B cell (primary cell): Measurements from ENCODE around the gene CFAP221. TPM values are rescaled to one million over a fixed set of nuclear protein-coding genes. Genes with fewer than 3 reads are reported as not detected.

ENCODE experiments used
- ATAC-seq: fragments of 200-7000 bp; cut with Tn5 transposase; one replicate; pipeline ENCODE4 v1.10.0; 2021; ENCODE audit warnings: low read depth, mild to moderate bottlenecking, moderate number of reproducible peaks, moderate library complexity
- CTCF ChIA-PET: fragments of 350-600 bp; sonication (Branson Sonifier 250); formaldehyde crosslinking; loops from one replicate; lab custom pipeline; 2021; ENCODE audit warnings: antibody characterized with exemption, inconsistent platforms; lab: Charles Lee
- POLR2A ChIA-PET: fragments of 350-600 bp; sonication (Branson Sonifier 250); formaldehyde crosslinking; loops from one replicate; lab custom pipeline; 2021; ENCODE audit warnings: antibody characterized with exemption; lab: Charles Lee
- DNase-seq: peaks from one replicate; pipeline ENCODE4 v3.0.0; 2013
- H2AFZ ChIP-seq: 2 replicates; pipeline ENCODE4 v1.6.1; 2012; ENCODE audit warnings: mild to moderate bottlenecking, low read depth, low read length; ENCODE audit not compliant: insufficient read depth, poor library complexity, severe bottlenecking
- H3K27ac ChIP-seq, 2 donors: 1 replicate in 1 of 2; 2 replicates in 1 of 2; pipeline ENCODE4 v1.5.1; 2012 to 2013; ENCODE audit warnings: low read length in 2 of 2, mild to moderate bottlenecking in 2 of 2, moderate library complexity in 1 of 2
- H3K27me3 ChIP-seq, 4 experiments: fragments of 200-600 bp in 1 of 4; sonication (generic) in 1 of 4; replicated peaks in 1 of 4; 1 replicate in 2 of 4; 2 replicates in 2 of 4; pipeline versions ENCODE4 v1.6.1 to v1.7.0; 2013 to 2016; ENCODE audit warnings: low read length in 3 of 4, mild to moderate bottlenecking in 2 of 4, mixed read lengths in 1 of 4, moderate library complexity in 1 of 4; ENCODE audit not compliant: insufficient read depth in 4 of 4, control insufficient read depth in 3 of 4; ENCODE audit errors: control extremely low read depth in 1 of 4
- H3K36me3 ChIP-seq, 2 experiments: replicated peaks in 1 of 2; 1 replicate in 1 of 2; 2 replicates in 1 of 2; pipeline versions ENCODE4 v1.6.1 to v1.7.1; 2013; ENCODE audit warnings: low read length in 1 of 2; ENCODE audit not compliant: insufficient read depth in 2 of 2, control insufficient read depth in 1 of 2; ENCODE audit errors: control extremely low read depth in 1 of 2, extremely low read depth in 1 of 2
- H3K4me1 ChIP-seq, 2 donors: fragments of 200-600 bp in 1 of 2; sonication (generic) in 1 of 2; 1 replicate in 1 of 2; 2 replicates in 1 of 2; pipeline versions ENCODE4 v1.5.1 to v1.6.1; 2013 to 2017; ENCODE audit warnings: low read length in 2 of 2; ENCODE audit not compliant: control insufficient read depth in 2 of 2, insufficient read depth in 2 of 2
- H3K4me2 ChIP-seq: replicated peaks from 2 replicates; pipeline ENCODE3; 2012; ENCODE audit warnings: mild to moderate bottlenecking, low read depth, low read length; ENCODE audit not compliant: poor library complexity, severe bottlenecking
- H3K4me3 ChIP-seq, 5 experiments: fragments of 200-600 bp in 1 of 5; sonication (generic) in 1 of 5; 1 replicate in 3 of 5; 2 replicates in 2 of 5; pipeline versions ENCODE4 v1.5.1 to v1.7.0; 2011 to 2016; ENCODE audit warnings: low read length in 4 of 5, mild to moderate bottlenecking in 4 of 5, low read depth in 2 of 5, control low read depth in 1 of 5, moderate library complexity in 1 of 5; ENCODE audit not compliant: insufficient read depth in 1 of 5; ENCODE audit errors: control extremely low read depth in 1 of 5, extremely low read depth in 1 of 5
- H3K79me2 ChIP-seq: fragments of 200-600 bp; sonication (generic); one replicate; pipeline ENCODE4 v1.6.0; 2016; ENCODE audit warnings: low read length; ENCODE audit not compliant: control insufficient read depth, insufficient read depth
- H3K9ac ChIP-seq: fragments of 200-600 bp; sonication (generic); 2 replicates; pipeline ENCODE4 v1.6.1; 2017; ENCODE audit warnings: mild to moderate bottlenecking, low read length, moderate library complexity
- H3K9me3 ChIP-seq, 3 donors: one replicate each; pipeline versions ENCODE4 v1.6.1 to v1.7.1; 2013; ENCODE audit warnings: low read length in 2 of 3; ENCODE audit not compliant: control insufficient read depth in 2 of 3, insufficient read depth in 1 of 3; ENCODE audit errors: control extremely low read depth in 1 of 3
- H4K20me1 ChIP-seq: 2 replicates; pipeline ENCODE4 v1.6.0; 2012; ENCODE audit warnings: mild to moderate bottlenecking, low read length; ENCODE audit not compliant: insufficient read depth, control insufficient read depth, poor library complexity, severe bottlenecking
- H3K27ac Mint-ChIP-seq: one replicate; pipeline ENCODE4 v1.8.0; 2021; ENCODE audit warnings: mixed read lengths
- H3K27me3 Mint-ChIP-seq: one replicate; pipeline ENCODE4 v1.8.0; 2021; ENCODE audit warnings: mixed read lengths
- H3K4me1 Mint-ChIP-seq: one replicate; pipeline ENCODE4 v1.8.0; 2021; ENCODE audit warnings: mixed read lengths
- H3K4me3 Mint-ChIP-seq: one replicate; pipeline ENCODE4 v1.8.0; 2021; ENCODE audit warnings: mixed read lengths
- H3K9me3 Mint-ChIP-seq: one replicate; pipeline ENCODE4 v1.8.0; 2022; ENCODE audit warnings: mixed read lengths; ENCODE audit not compliant: insufficient read depth
- CTCF ChIP-seq: fragments of 200-600 bp; IDR thresholded peaks from one replicate; pipeline ENCODE4 v1.8.0; 2022; ENCODE audit warnings: antibody characterized with exemption, mild to moderate bottlenecking
- EZH2 ChIP-seq: IDR thresholded peaks from 2 replicates; pipeline ENCODE4 v1.6.1; 2012; ENCODE audit warnings: borderline replicate concordance, low read depth, mild to moderate bottlenecking, moderate library complexity, low read length; ENCODE audit not compliant: insufficient read depth, poor library complexity, severe bottlenecking
- WGBS: methylation state at CpG from one replicate; pipeline ENCODE4 v1.1.5; 2013; ENCODE audit warnings: missing lambda C conversion rate; ENCODE audit not compliant: insufficient coverage; 5-methylcytosine and 5-hydroxymethylcytosine counted together
- intact Hi-C: fragments of 100-400 bp; cut with micrococcal nuclease; formaldehyde crosslinking; loops from one replicate; pipeline ENCODE4 v1.10.0; 2022
- polyA plus RNA-seq: library from polyadenylated mRNA; depleted of rRNA; stranded (reverse); fragments of >200 nt; gene quantifications from 2 replicates; pipeline ENCODE4 v1.2.3, GENCODE V29; 2012
- total RNA-seq, 2 donors: library from RNA; stranded (reverse); fragments of 120-200 nt in 1 of 2; gene quantifications; 1 replicate in 1 of 2; 2 replicates in 1 of 2; pipeline versions ENCODE4 v1.2.3 to v1.2.4, GENCODE V29; 2013 to 2022

The CFAP221 gene
- total and polyA plus RNA-seq, 2 donors (not counting 1 experiment from before 2014, with no cell fraction given), result not detected

- POLR2A ChIA-PET, result no interaction called here
- H3K9me3 Mint-ChIP-seq, result no peaks in the 10 kb centered on the region
- WGBS, result no CpG with 5 or more reads among the region's 2 CpGs
Observed at GRCh38 chr2:119527999-119528398, 16.2 kb upstream of the CFAP221 start.

GRCh38 chr2:119531292-119531691 is 13.0 kb upstream of the CFAP221 start:
- no peaks in the 10 kb centered on the region for H3K4me1 ChIP-seq
- Mint-ChIP-seq H3K27me3 (peaks cover 28% of the 10 kb centered on the region), H3K9me3 (peaks cover 2% of the 10 kb centered on the region), H3K4me1 (no peaks in the 10 kb centered on the region), H3K4me3 (no peak overlapping the region), H3K27ac (no peak overlapping the region)
- H3K27ac ChIP-seq, result no peak overlapping the region
- no peak for DNase-seq
- intact Hi-C loops, result no loop called here
- POLR2A ChIA-PET, result no interaction called here
- H3K27me3 ChIP-seq, result peaks cover 0 to 6% (median 2%) of the 10 kb centered on the region in 4 experiments
- CTCF ChIA-PET, result no interaction called here
- WGBS, result no CpG with 5 or more reads among the region's 3 CpGs
- no peak for ATAC-seq
- H4K20me1 ChIP-seq, result no peaks in the 10 kb centered on the region
- H3K9me3 ChIP-seq, result peaks cover 3 to 17% (median 12%) of the 10 kb centered on the region in 3 donors
- H3K79me2 ChIP-seq, result no peaks in the 10 kb centered on the region
- H3K4me3 ChIP-seq, result no peak overlapping the region
- H3K36me3 ChIP-seq, result no peaks in the 10 kb centered on the region
- no peak for TF ChIP-seq CTCF
- no peak for TF ChIP-seq EZH2
- H2AFZ ChIP-seq, result no peak overlapping the region
- H3K4me2 ChIP-seq, result no peak overlapping the region
- H3K9ac ChIP-seq, result no peak overlapping the region

More at GRCh38 chr2:119527999-119528398, 16.2 kb upstream of the CFAP221 start:
- H3K9me3 ChIP-seq, result peaks cover 2 to 4% (median 3%) of the 10 kb centered on the region in 3 donors
- no peak overlapping the region for H3K27ac Mint-ChIP-seq
- CTCF ChIA-PET, result no interaction called here
- no peak overlapping the region for H2AFZ ChIP-seq
- DNase-seq, result no peak
- no peaks in the 10 kb centered on the region for H3K36me3 ChIP-seq
- peaks cover 0 to 29% (median 9%) of the 10 kb centered on the region in 4 experiments for H3K27me3 ChIP-seq
- peaks cover 48% of the 10 kb centered on the region for H3K27me3 Mint-ChIP-seq
- no peak overlapping the region for H3K4me3 ChIP-seq
- H3K79me2 ChIP-seq, result no peaks in the 10 kb centered on the region
- no peak overlapping the region for H3K4me2 ChIP-seq
- no peak for TF ChIP-seq EZH2
- no peak for TF ChIP-seq CTCF
- intact Hi-C loops, result no loop called here
- H3K9ac ChIP-seq, result no peak overlapping the region
- no peak for ATAC-seq
- no peaks in the 10 kb centered on the region for H3K4me1 Mint-ChIP-seq
- H3K4me1 ChIP-seq, result no peaks in the 10 kb centered on the region
- no peaks in the 10 kb centered on the region for H4K20me1 ChIP-seq
- no peak overlapping the region for H3K27ac ChIP-seq
- H3K4me3 Mint-ChIP-seq, result no peak overlapping the region
